Astrocyte (in vitro differentiated cells and primary cell): ENCODE results near the gene AHDC1. TPM values are rescaled to one million over a fixed set of nuclear protein-coding genes. Genes with fewer than 3 reads are reported as not detected.

Experiments
- DNase-seq: peaks from one replicate; pipeline ENCODE4 v3.0.0-alpha.2; 2010; ENCODE audit warnings: low read depth
- FAIRE-seq: peaks from 2 replicates; lab custom pipeline; 2011; peaks lifted over from hg19 to GRCh38; lab: Jason Lieb, UNC
- H2AFZ ChIP-seq: 2 replicates; pipeline ENCODE4 v1.6.0; 2012; ENCODE audit warnings: low read depth, low read length, inconsistent platforms
- H3K27ac ChIP-seq: 2 replicates; pipeline ENCODE4 v1.5.1; 2011; ENCODE audit warnings: low read depth, low read length, inconsistent platforms
- H3K27me3 ChIP-seq: 2 replicates; pipeline ENCODE4 v1.6.0; 2011; ENCODE audit warnings: low read length, inconsistent platforms; ENCODE audit not compliant: insufficient read depth
- H3K36me3 ChIP-seq: 2 replicates; pipeline ENCODE4 v1.5.1; 2011; ENCODE audit warnings: low read length, inconsistent platforms; ENCODE audit not compliant: insufficient read depth
- H3K4me1 ChIP-seq: 2 replicates; pipeline ENCODE4 v1.5.1; 2011; ENCODE audit warnings: low read length, inconsistent platforms; ENCODE audit not compliant: insufficient read depth
- H3K4me2 ChIP-seq: 2 replicates; pipeline ENCODE4 v1.6.0; 2012; ENCODE audit warnings: low read length, inconsistent platforms
- H3K4me3 ChIP-seq: 2 replicates; pipeline ENCODE4 v1.5.1; 2011; ENCODE audit warnings: low read depth, mild to moderate bottlenecking, low read length, inconsistent platforms; ENCODE audit not compliant: insufficient read depth
- H3K79me2 ChIP-seq: 2 replicates; pipeline ENCODE4 v1.6.0; 2012; ENCODE audit warnings: mild to moderate bottlenecking, low read length, inconsistent platforms; ENCODE audit not compliant: insufficient read depth
- H3K9ac ChIP-seq: 2 replicates; pipeline ENCODE4 v1.6.0; 2012; ENCODE audit warnings: mild to moderate bottlenecking, low read length, inconsistent platforms
- H3K9me3 ChIP-seq: 2 replicates; pipeline ENCODE4 v1.5.1; 2012; ENCODE audit warnings: low read depth, mild to moderate bottlenecking, low read length, inconsistent platforms; ENCODE audit not compliant: insufficient read depth
- H4K20me1 ChIP-seq: 2 replicates; pipeline ENCODE4 v1.6.0; 2012; ENCODE audit warnings: low read length, inconsistent platforms; ENCODE audit not compliant: insufficient read depth
- H3K27ac Mint-ChIP-seq: one replicate; pipeline ENCODE4 v1.8.0; 2021; ENCODE audit warnings: mild to moderate bottlenecking, mixed read lengths; ENCODE audit not compliant: unreplicated experiment
- H3K27me3 Mint-ChIP-seq: one replicate; pipeline ENCODE4 v1.8.0; 2021; ENCODE audit warnings: low read depth, mixed read lengths; ENCODE audit not compliant: unreplicated experiment
- H3K36me3 Mint-ChIP-seq: one replicate; pipeline ENCODE4 v1.8.0; 2021; ENCODE audit warnings: low read depth, mixed read lengths; ENCODE audit not compliant: unreplicated experiment
- H3K4me1 Mint-ChIP-seq: one replicate; pipeline ENCODE4 v1.8.0; 2021; ENCODE audit warnings: low read depth, mixed read lengths; ENCODE audit not compliant: unreplicated experiment
- H3K4me3 Mint-ChIP-seq: one replicate; pipeline ENCODE4 v1.8.0; 2021; ENCODE audit warnings: mild to moderate bottlenecking, moderate library complexity, mixed read lengths; ENCODE audit not compliant: unreplicated experiment
- H3K9me3 Mint-ChIP-seq: one replicate; pipeline ENCODE4 v1.8.0; 2021; ENCODE audit warnings: mild to moderate bottlenecking, mixed read lengths; ENCODE audit not compliant: unreplicated experiment
- EZH2 ChIP-seq: IDR thresholded peaks from 2 replicates; pipeline ENCODE4 v1.6.1; 2012; ENCODE audit warnings: mild to moderate bottlenecking, low read length, inconsistent platforms; ENCODE audit not compliant: insufficient read depth
- total RNA-seq: library from RNA; stranded (reverse); gene quantifications from 2 replicates; pipeline ENCODE4 v1.2.1, GENCODE V29; 2021
- TF ChIP-seq, protein P1 (sequence below): IDR thresholded peaks from 2 replicates; pipeline ENCODE4 v1.5.1; 2011; ENCODE audit warnings: low read depth, mild to moderate bottlenecking, inconsistent platforms, low read length, moderate library complexity; ENCODE audit not compliant: insufficient read depth

AHDC1 gene
- total RNA-seq, 1 donor from 2014 or later: 75.7 TPM

GRCh38 chr1:27525296-27526272, 78.4 kb downstream of the AHDC1 start:
- Mint-ChIP-seq H3K4me3 (peak overlapping the region; percentile 77), H3K27me3 (no peaks in the 10 kb centered on the region), H3K4me1 (peaks cover 65% of the 10 kb centered on the region), H3K27ac (peak overlapping the region; percentile 86), H3K36me3 (peaks cover 6% of the 10 kb centered on the region), H3K9me3 (peaks cover 3% of the 10 kb centered on the region)
- DNase-seq (no peak), FAIRE-seq (no peak)
- H3K27ac ChIP-seq: no peak overlapping the region
- H2AFZ ChIP-seq: no peak overlapping the region
- H3K4me2 ChIP-seq: peak overlapping the region; percentile 31
- H3K4me3 ChIP-seq: no peak overlapping the region
- no peaks in the 10 kb centered on the region for H3K9me3 ChIP-seq
- H3K4me1 ChIP-seq: peaks cover 26% of the 10 kb centered on the region
- no peak overlapping the region for H3K9ac ChIP-seq
- no peaks in the 10 kb centered on the region for H3K36me3 ChIP-seq
- no peaks in the 10 kb centered on the region for H3K79me2 ChIP-seq
- peaks cover 3% of the 10 kb centered on the region for H3K27me3 ChIP-seq
- H4K20me1 ChIP-seq: peaks cover 10% of the 10 kb centered on the region
- TF ChIP-seq, protein P1, sequence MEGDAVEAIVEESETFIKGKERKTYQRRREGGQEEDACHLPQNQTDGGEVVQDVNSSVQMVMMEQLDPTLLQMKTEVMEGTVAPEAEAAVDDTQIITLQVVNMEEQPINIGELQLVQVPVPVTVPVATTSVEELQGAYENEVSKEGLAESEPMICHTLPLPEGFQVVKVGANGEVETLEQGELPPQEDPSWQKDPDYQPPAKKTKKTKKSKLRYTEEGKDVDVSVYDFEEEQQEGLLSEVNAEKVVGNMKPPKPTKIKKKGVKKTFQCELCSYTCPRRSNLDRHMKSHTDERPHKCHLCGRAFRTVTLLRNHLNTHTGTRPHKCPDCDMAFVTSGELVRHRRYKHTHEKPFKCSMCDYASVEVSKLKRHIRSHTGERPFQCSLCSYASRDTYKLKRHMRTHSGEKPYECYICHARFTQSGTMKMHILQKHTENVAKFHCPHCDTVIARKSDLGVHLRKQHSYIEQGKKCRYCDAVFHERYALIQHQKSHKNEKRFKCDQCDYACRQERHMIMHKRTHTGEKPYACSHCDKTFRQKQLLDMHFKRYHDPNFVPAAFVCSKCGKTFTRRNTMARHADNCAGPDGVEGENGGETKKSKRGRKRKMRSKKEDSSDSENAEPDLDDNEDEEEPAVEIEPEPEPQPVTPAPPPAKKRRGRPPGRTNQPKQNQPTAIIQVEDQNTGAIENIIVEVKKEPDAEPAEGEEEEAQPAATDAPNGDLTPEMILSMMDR: no peak
- no peak for TF ChIP-seq EZH2

DNA sequence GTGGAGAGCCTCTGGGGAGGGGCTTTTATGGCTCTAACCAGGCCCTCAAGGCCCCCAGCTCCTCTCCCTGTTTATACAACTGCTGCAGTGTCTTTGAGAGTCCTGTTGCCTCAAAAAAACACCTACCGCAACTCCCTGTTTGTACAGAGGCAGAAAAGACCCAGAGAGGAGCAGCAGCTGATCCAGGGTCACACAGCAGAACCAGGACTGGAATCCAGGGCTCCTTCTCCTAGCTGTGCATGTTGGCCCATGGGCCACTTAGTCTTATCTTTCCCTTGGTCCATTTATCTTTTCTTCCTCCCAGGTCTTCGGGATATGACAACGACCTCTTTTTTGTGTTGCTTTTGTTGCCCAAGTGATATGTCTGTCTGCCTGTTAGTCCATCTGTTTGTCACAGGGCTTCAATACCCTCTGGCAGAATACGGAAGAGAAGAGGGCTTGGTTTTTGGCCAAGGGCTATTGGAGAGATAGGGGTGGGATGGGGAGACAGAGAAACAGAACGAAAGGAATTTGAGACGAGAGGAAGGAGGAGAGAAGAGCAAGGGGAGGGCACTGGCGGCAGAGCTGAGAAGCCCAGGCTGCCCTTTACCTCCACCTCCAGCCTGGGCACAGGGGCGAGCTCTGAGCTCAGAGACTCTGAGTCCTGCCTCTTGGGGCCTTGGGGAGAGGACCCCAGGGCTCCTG, 80.5 kb downstream of the AHDC1 start:
- peaks cover 23% of the 10 kb centered on the region for H3K4me1 ChIP-seq
- FAIRE-seq (no peak), DNase-seq (no peak)
- no peak overlapping the region for H3K4me3 ChIP-seq
- peaks cover 3% of the 10 kb centered on the region for H3K27me3 ChIP-seq
- no peaks in the 10 kb centered on the region for H3K36me3 ChIP-seq
- no peak overlapping the region for H3K4me3 Mint-ChIP-seq
- H3K4me2 ChIP-seq: no peak overlapping the region
- no peak overlapping the region for H3K27ac ChIP-seq
- TF ChIP-seq EZH2: no peak
- TF ChIP-seq, protein P1: no peak
- no peaks in the 10 kb centered on the region for H3K9me3 ChIP-seq
- peaks cover 69% of the 10 kb centered on the region for H3K4me1 Mint-ChIP-seq
- no peaks in the 10 kb centered on the region for H3K79me2 ChIP-seq
- H3K9me3 Mint-ChIP-seq: peaks cover 4% of the 10 kb centered on the region
- peaks cover 3% of the 10 kb centered on the region for H4K20me1 ChIP-seq
- H3K9ac ChIP-seq: no peak overlapping the region
- peaks cover 2% of the 10 kb centered on the region for H3K36me3 Mint-ChIP-seq
- no peak overlapping the region for H3K27ac Mint-ChIP-seq
- H2AFZ ChIP-seq: no peak overlapping the region
- no peaks in the 10 kb centered on the region for H3K27me3 Mint-ChIP-seq
